Superior temporal gyrus (tissue), 1 donor: ENCODE data around the gene ZNF785.
"Not testable (repeated sequence)": the region's sequence is repeated elsewhere in the genome, so short reads cannot be mapped to it uniquely, and the experiment has no call there.

ENCODE experiments used
- DNase-seq: peaks from one replicate; pipeline ENCODE4 v3.0.0-alpha.2; 2016; ENCODE audit errors: extremely low spot score

The ZNF785 gene

DNA sequence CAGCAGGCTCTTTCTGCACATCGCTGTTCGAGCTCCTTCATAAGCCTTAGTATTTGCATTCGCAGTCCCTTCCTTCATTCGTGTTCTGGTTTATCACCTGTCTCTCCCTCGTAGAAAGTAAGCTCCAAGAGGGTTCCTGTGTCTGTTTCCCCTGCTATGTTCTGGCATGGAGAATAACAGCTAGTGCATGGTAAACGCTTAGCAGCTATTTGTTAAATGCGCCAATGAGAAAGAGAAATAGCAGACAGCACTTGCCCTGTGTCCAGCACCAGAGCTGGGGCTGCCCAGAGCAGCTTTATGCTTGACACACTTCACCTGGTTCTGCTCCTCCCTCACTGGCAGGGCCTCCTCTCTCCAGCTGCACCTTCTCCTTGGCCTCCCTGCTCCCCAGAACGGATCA, 19.5 kb downstream of the ZNF785 start:
- no peak for DNase-seq

DNA sequence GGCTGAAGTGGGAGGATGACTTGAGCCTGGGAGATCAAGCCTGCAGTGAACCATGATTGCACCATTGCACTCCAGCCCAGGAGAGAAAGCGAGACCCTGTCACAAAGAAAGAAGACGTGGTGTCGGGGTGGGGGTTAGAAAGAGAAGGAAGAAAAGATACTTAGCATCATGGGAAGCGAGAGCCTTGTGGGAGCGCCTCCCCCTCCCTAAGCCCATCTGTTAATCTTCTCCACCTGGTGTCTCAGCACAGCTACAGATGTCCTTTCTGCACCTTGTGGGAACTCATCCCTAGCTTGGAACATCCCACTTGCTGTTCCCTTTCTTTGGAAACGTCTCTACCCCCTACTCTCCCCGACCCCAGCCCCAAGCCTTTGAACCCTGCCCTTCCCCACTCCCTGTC, 20.0 kb downstream of the ZNF785 start:
- no peak for DNase-seq

DNA sequence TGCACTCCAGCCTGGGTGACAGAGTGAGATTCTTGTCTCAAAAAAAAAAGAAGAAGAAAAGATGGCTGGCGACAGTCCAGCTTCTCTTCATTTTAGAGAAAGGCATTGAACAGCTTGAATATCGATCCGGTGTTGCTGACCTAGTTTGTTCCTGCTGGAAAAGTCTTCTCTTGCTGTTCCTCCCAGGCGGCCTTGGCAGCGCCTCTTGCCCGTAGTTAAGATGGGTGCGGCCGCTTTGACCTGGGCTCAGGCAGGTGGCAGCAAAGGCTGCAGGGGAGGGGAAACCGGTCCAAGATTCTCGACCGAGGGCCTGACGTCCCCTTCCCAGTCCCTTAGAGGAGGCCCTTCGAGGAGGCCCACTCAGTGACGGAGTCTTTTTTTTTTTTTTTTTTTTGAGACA, 23.5 kb downstream of the ZNF785 start:
- no peak for DNase-seq

DNA sequence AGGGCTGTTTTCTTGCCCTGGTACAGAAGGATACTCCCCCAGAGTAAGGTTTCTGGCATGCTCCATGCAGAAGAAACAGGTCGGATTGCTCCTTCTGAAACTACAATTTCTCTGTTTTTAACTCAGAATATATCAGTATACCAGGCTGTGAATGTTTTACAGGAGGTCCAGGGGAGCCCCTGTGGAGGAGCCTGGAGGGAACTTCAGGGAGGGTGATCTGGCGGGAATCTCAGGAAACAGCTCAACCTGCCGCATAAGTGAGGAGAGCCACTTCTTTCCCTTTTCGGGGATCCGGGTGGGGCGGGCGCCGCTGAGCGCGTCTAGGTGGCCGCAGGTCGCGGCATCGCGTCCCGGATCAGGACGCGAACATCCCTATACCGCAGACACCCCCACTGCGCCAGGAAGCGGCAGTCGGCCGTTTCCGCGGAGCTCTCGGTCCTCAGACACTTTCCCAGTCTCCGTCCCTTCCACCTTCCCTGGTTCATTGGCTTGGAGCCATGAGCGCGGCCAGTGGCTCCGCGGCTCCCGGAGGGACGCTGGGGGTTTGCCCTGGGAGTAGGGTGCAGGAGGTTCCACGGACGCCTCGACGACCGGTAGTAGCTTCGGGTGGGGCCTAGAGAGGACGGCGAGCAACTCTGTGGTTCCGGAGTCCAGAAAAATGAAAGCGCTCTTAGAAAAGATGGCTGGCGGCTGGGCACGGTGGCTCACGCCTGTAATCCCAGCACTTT, 24.2 kb downstream of the ZNF785 start:
- no peak for DNase-seq

DNA sequence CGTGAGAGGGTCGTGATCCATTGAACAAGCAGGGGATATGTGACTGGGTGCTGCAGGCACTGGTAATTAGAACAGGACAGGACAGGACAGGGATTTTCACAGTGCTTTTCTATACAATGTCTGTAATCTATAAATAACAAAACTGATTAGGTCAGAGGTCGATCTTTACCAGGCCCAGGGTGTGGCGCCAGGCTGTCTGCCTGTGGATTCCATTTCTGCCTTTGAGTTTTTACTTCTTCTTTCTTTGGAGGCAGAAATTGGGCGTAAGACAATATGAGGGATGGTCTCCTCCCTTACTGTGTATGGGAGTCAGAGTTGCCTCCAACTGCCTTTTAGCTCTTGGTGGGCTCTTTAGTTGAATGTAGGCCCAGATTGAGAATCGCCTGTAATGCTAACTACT, 25.8 kb downstream of the ZNF785 start:
- no peak for DNase-seq

DNA sequence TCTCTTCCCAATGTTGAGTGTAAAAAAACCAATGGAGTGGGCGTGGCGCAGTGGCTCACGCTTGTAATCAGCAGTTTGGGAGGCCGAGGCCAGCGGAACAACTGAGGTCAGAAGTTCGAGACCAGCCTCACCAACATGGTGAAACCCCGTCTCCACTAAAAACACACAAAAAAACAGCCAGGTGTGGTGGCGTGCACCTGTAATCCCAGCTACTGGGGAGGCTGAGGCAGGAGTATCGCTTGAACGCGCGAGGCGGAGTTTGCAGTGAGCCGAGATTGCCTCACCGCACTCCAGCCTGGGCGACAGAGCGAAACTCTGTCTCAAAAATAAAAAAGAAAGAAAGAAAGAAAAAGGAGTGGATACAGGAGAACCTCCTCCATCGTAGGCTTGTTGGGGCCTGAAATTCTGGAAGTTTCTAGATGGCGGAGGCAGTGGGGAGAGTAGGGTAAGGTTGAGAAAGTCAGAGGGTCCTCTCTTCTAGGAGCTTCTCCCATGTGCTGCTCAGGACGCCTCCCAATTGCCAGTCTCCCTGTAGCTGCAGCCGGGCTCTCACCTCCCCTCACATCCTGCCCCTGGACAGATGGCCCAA, 26.6 kb downstream of the ZNF785 start:
- no peak for DNase-seq

GRCh38 chr16:30557957-30558788, 27.3 kb downstream of the ZNF785 start, which contains the start of gene ZNF764:
TSS of gene ZNF764 (minus strand) at chr16:30558374. CDS start at chr16:30558182, 192 bp downstream.
- DNase-seq, result peak; percentile 99

GRCh38 chr16:30557707-30557956, 27.9 kb downstream of the ZNF785 start:
- no peak for DNase-seq

DNA sequence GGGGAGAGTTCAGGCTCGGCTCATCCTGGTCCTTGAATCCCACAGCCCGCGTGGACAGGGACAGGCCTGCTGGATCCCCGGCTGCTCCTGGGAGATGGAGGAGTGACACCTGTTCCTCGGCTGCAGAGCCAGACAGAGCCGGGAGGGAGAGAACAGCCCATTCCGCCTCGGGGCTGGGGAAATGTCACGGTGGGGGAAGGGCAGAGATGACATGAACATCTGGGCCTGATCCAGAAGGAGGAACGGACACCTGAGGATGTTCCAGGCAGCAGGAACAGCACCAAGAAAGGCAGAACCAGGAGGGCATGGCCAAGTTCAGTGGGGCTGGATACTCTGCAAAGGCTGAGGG, 29.4 kb downstream of the ZNF785 start:
- DNase-seq, result no peak

GRCh38 chr16:30555315-30556124, 30.0 kb downstream of the ZNF785 start:
- DNase-seq, result no peak

- DNase-seq, result no peak
These were observed 30.8 kb downstream of the ZNF785 start for GRCh38 chr16:30554557-30555314.

GRCh38 chr16:30553393-30553899, 32.1 kb downstream of the ZNF785 start:
- DNase-seq, result no peak

GRCh38 chr16:30552956-30553355, 32.5 kb downstream of the ZNF785 start:
- no peak for DNase-seq

DNA sequence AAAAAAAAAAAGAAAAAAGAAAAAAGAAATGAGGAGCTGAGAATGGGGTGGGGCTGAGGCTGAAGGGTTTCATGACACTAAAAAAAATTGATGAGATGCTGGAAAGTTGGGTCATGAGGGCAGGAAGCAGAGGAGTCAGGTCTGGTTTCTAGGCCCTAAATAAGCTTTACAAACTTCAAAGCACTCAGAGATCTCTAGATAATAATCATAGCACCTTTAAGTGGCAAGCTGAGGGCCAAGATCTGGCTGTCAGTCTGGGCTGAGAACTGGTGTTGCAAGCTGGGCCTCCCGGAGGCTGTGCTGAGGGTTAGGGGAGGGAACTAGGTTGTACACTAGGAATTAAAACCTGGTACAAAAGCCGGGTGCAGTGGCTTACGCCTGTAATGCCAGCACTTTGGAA, 33.7 kb downstream of the ZNF785 start:
- no peak for DNase-seq

DNA sequence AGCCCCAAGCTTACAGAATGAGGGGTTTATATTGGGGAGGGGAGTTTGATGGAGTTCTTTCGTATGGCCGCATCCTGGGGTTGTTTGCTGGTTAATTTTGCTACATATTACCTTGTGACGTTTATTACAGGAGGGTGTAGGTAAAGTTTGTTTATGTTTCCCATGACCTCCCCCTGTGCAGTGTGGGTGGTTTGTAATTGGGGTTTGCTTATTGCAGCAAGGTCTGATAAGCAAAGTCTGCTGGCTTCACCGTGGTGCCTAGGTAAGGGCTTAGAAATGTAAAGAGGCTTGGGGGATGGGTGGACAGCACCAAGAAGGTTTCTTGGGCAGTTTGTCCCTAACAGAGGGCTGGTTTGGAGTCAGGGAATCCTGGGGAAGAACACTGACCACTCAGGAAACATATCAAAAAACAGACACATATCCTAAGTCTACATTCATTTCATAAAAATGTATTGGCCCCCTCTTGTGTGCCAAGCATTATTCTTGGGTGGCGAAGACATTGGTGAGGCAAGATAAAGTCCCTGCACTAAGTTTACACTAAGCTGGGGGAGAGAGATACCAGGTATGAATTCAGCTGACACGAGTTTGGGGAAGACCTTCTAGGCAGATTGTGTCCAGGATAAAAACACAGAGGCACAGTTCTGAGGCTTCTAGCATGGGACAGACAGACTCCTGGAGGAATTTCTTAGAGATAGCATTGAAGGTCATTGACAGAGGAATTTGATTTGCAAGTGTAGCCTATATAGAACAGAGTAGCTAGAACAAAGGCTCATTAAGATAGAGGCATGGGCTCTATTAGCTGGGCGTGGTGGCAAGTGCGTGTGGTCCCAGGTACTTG, 36.9 kb downstream of the ZNF785 start:
- no peak for DNase-seq

GRCh38 chr16:30546115-30546514, 39.4 kb downstream of the ZNF785 start:
- no peak for DNase-seq

DNA sequence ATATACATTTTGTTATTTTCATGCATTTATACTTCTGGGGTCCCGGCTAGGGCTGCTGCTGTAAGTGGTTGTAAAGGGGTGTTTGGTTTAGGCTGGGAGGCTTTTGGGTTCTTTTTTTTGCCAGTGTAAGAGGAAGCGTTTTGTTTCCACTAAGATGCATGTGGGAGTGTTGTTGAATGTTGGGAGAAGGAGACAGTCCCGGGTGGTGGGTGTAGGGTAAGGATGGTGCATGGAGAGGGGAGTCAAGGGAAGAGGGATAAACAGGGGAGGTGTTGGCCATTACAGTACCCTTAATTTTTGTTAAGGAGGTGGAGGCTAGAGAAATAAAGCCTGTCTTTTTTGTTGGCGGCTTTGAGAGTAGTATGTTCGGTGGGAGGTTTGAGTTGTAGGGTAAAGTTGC, 42.4 kb downstream of the ZNF785 start:
- no peak for DNase-seq

DNA sequence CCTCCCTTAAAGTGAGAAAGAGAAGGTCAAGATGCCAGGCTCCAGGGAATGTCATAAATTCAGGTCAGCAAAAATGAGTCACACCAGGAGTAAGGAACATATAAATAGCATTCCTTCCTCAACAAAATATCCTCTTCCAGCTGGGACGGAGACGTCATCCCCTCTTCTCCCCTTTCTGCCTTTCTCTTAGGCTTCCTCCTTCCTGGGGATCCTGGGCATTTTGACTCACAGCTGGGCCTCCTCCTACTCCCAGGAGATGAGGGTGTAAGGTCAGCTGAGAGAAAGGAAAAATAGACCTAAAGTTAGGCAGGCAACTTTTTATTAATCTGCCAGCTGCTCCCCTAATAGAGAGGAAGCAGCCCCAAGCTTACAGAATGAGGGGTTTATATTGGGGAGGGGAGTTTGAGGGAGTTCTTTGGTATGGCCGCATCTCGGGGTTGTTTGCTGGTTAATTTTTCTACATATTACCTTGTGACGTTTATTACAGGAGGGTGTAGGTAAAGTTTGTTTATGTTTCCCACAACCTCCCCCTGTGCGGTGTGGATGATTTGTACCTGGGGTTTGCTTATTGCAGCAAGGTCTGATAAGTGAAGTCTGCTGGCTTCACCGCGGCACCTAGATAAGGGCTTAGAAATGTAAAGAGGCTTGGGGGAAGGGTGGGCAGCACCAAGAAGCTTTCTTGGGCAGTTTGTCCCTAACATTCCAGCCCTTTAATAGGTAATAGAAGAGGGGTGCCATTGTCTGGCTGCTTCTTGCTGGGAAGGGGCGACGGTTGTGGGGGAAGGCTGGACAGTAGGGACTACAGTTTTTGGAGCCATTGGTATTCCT, 43.8 kb downstream of the ZNF785 start:
- DNase-seq, result no peak

GRCh38 chr16:30540916-30541464, 44.5 kb downstream of the ZNF785 start:
- DNase-seq, result not testable (repeated sequence)
